GM18508 (cell line): ENCODE data around the gene BCAN.

ENCODE experiments used
- ATAC-seq: cut with Tn5 transposase; IDR thresholded peaks from one replicate; pipeline ENCODE4 v1.9.1; 2021; ENCODE audit warnings: moderate number of reproducible peaks; ENCODE audit not compliant: insufficient read depth, unreplicated experiment

The BCAN gene

DNA sequence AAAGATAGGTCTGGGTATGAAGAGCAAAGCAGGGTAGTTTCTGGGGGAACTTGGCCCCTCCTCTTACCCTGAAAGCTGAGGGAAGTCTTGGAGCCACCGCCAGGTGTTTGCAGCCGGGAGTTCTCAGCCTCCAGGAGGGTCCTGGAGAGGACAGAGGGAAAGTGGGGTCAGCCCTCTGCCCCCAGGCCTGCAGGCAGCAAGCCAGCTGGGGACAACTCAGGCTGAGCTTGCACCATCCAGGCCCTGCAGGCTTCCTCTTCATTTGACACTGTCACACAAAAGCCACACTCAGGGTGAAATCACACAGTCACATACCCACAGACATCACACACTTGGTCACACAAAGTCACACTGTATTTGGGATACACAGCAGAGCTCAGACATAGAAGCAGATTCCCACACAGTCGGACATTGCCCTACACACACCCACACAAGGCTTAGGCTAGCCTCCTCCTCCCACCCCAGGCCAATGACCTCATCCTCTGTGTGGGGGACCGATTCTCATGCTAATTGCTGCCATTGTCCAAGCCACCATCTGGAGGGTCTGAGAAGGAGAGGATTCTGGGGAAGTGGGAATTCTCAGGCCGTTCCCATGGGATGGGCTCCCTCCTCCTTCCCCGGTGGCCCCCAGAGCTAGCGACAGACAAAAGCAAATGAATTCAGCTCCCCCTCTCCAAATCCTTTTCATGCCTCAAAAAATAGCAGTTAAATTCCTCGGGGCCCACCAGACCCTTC, 31.6 kb downstream of the BCAN start:
- no peak for ATAC-seq

- no peak for ATAC-seq
Observed at GRCh38 chr1:156675210-156676113, 33.5 kb downstream of the BCAN start.

DNA sequence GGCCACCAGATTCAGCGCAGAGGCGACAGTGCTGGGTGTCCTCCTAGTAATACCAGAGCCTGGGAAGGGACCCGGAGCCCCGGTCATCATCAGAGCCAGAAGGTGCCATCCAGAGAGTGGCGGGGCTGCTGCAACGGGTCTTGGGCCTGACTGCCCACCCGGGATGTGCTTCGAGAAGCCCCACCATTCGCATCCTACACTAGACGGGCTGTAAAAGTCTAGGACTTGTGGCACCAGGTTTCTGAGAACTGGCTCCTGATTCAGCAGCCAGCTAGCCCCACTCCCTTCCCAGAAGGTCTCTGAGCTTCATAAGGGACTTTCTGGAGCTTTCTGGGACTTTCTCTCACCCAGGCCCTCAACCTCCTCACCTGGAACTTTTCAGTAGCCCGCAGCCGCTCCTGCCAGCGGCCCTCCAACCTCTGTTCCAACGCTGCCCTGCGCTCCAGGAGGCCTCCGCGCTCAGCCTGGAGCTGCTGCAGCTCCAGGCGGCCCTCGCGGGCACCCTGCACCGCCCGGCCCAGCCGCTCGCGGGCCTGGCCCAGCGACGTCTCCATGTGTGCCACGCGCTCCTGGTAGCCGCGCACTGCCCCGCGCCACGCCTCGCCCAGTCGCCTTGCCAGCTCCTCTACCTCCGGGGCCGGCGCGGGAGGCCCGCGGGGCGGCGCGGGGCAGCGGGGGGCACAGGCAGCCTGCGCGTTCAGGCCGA, 34.4 kb downstream of the BCAN start:
- ATAC-seq: no peak

DNA sequence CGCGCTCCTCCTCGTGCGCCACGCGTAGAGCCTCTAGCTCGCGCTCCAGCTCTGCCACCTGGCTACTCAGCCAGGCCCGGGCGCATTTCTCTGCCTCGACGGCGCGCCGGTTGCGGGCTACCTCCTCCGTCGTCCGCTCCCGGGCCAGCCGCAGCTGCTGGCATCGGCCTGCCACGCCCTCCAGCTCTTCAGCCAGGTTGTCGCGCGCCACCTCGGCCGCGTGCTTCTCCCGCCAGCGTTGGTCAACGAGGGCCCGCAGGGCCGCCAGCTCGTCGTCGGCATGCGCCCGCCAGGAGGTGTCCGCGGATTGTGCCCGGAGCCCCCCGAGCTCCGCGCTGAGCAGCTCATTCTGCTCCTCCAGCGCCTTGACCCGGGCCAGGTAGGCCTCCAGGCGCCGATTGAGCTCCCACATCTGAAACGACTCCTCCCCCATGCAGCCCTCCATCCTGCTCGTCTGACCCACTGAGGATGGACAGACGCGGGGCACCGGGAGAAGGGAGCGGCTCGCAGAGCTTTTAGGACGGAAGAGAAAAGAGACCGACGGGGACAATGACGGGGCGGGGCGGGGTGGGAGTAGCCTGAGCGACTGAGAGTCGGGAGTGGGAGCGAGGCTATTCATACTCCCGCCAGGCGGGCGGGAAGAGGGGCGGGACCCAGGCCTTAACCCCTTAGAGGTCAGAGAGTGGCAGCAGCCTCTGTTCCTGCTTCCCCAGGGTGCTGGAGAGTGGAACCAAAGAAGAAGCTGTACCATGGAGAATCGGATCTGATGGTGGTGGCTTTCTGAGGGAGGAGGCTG, 35.1 kb downstream of the BCAN start, which contains the start of gene NES:
Gene NES (minus strand): TSS at position 588 of the 796 bp plus-strand sequence. CDS start 143 bp downstream, at position 445.
- ATAC-seq: no peak

DNA sequence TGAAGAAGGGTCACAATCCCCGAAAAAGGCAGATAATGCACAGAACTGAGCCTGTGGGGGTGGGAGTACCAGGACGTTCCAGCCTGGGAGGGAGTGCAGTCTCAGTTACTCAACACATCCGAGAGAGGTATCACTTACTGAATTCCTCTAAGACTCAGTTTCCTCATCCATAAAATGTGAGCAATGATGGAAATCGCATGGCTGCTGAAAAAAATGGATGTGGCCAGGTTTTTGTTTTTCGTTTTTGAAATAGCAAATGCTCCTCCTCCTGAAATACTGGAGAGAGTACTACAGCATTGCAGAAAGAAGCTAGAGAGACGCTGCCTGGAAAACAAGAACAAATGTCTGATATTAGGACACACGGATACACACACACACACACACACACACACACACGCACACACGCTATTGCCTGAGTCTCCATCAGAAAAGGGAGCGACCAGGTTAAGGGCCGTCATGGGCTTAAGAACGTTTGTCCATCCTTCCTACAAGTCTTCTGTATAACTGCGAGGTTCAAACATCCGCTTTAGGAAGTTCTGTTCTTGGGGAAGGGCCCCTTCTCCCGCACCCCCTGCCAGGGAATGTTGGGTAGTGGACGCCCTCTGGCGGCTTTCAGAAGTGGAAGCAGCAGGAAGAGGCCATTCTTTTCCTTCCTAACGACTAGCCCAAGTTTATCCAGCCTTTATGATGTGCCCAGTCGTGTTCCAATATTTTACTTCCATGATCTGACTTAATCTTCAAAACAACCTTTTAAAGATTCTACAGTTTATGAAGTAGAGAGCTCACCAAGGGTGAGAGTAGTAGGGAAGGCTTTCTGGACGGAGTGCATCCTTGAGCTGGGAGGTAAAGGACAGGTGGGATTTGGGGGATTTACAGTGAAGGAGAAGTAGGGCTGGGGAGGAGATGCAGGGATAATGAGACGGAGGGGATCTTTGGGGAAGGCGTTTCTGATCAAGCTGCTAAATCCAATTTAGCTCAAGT, 36.0 kb downstream of the BCAN start:
- no peak for ATAC-seq

- ATAC-seq: no peak
Observed at GRCh38 chr1:156680056-156680455, 38.1 kb downstream of the BCAN start.

GRCh38 chr1:156681196-156681960, 39.5 kb downstream of the BCAN start:
- no peak for ATAC-seq

GRCh38 chr1:156682166-156682890, 40.4 kb downstream of the BCAN start:
- ATAC-seq: no peak

DNA sequence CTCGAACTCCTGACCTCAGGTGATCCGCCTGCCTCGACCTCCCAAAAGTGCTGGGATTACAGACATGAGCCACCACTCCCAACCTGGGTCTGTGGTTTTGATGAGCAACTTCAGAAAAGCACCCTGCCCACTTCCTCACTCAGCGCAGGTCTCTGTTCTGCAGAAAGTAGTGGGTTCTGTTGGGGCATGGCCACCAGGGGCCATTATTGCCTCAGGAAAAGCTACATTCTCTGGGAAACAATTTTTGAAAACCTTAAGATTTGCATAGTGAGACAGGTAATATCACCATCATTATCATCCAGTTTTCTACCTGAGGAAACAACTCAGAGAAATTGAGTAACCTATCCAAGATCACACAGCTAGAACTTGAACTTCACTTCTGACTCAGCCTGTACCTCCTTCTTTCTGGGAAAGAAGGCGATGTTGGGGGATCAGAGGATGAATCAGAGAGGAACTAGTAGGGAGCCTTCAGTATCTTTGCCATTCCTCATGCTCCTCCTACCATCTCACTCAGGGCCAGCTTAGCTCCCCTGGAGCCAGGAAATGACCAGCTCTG, 42.4 kb downstream of the BCAN start:
- no peak for ATAC-seq

DNA sequence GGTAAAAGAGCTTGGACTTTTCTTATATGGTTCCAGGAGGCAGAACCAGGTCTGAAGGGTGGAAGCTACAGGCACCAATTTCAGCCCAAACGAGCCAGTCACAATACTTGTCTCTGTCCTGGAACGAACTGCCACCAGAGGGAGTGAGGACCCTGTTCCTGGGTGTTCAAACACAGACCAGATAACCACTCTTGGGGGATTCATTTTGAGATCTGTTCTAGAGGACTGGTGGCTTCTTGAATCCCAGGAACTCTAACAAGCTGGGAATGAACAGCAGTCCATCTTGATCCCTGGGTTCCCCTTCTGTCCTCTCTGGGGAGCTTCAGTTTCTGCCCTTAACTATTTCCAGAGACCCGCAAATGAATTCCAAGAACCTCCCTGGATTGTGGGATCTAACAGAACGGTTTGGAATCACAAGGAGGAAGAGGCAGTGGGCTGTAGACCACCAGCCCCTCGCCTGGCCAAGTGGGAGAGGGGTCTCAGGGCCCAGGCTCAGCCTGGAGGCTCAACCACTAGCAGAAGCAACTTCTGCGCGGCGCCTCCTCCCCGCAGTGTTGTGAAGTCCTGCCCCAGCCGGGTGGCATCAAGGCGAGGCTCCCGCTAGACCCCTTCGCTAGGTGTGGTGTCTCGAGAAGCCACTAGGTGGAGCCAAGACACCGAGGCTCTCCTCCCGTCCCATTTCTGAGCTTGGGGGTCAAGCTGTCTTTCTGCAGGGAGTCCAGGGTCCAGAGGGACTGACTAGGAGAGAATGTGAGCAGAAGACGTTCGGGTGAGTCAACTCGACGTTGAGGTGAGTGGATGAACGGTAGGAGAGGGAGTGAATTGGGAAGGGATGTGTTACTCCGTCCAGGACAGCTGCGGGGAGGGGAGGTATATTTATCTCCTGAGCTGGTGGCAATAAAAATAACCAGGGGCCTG, 47.4 kb downstream of the BCAN start:
- no peak for ATAC-seq

DNA sequence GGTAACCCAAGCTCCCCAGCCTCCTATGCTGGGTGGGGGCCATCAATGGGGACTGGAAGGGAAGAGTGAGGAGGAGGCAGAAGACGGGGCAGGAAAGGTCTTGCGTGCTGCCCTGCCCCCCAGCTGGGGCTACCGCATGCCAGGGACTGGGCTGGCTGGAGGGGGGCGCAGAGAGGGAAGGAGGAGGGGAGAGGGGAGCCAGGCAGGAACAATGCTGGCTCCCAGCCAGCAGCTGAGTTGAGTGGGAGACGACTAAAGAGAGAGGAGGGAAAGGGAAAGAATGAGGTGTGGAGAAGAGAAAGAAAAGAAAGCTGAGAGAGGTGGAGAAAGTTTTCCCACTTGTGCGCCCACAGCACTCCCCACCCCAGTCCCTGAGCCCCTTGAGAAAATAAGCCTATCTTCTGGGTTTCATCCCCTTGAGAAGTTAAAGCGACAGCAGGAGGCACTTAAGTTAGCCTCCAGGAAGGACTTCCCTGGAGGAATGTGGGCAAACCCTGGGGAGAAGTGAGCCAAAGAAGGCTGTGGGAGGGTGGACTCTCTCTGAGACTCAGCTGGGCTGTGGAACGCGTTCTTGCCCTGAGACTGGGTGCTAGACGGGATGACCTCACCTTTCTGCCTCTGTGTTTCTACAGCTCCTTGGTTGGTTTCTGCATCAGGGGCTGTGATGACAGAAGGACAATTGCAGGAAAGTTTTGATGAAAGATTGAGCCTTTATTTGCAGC, 48.2 kb downstream of the BCAN start:
- no peak for ATAC-seq

GRCh38 chr1:156690675-156691036, 48.7 kb downstream of the BCAN start:
- no peak for ATAC-seq

DNA sequence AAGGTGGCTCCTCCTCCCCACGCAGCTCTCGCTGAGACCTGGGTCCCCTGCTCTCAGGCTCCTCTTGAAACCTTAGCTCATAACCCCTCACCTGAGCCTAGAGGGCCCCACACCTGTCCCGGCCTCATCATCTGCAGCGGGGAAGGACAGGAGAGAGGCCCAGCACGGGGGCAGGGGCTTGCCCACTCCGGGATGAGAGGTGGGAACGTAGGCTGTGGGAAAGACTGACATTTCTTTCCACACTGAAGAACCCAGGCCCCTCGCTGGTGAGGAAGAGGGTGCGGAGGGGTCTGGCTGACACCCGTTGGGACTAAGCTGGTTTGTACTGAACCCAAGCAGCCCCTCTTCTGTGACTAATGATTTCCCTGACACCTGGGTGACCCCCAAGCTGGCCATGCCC, 49.3 kb downstream of the BCAN start:
- ATAC-seq: no peak

DNA sequence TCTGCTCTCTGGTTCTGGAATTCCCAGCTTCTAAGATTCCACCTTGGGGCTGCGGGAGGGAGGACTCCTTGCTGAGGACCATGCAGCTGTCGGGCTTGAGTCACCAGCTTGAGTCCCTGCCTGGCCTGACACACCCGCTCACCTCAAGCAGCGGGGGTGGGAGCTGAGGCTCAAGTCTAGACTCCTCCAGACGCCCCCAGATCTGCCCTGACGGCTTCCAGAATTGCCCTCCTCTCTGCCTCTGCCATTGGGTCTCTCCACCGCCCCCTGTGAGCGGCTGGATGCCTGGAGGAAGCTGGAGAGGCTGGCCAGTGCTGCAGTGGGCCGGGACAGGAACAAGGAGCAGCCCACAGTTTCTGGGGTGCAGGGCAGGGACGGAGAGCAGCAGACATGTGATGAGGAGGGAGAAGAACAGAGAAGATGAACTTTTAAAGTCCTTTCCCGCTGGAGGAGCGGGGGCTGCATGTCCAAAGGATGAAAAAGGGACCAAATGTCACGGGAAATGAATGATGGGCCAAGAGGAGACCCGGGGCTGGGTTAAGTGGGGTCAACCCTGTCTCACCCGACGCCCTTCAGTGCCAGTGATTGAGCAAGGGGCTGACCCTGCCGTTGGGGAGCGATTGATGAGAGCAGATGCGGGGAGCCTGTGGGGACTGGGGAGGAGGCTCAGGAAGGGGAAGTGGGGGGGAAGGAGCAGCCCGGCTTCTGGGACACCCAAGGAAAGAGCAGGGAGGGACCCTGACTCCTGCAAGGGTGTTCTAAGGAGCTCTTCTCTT, 49.9 kb downstream of the BCAN start:
- ATAC-seq: no peak

GRCh38 chr1:156692441-156692924, 50.6 kb downstream of the BCAN start:
- no peak for ATAC-seq
